ENCODE measurements around the gene MT1H. TPM values are rescaled to one million over a fixed set of nuclear protein-coding genes. Genes with fewer than 3 reads are reported as not detected.

MT1H gene
- total and polyA plus RNA-seq, 3 donors from 2014 or later = not detected

DNA sequence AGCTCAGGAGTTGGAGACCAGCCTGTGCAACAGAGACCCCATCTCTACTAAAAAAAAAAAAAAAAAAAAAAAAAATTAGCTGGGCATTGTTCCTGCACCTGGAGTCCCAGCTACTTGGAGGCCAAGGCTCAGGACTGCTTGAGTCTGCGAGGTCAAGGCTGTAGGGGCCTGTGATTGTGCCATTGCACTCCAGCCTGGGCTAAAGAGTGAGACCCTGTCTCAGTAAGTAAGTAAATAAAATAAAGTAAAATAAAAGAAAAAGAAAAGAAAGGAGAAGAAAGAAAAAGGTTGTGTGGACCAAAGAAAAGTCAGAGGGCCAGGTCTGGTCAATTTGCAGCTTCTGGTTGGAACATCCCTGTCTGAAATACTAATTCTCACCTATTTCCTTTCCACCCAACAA is 31.0 kb downstream of the MT1H start:
- 92% methylated on average over 1 of the region's 1 CpG for WGBS, 2 donors

DNA sequence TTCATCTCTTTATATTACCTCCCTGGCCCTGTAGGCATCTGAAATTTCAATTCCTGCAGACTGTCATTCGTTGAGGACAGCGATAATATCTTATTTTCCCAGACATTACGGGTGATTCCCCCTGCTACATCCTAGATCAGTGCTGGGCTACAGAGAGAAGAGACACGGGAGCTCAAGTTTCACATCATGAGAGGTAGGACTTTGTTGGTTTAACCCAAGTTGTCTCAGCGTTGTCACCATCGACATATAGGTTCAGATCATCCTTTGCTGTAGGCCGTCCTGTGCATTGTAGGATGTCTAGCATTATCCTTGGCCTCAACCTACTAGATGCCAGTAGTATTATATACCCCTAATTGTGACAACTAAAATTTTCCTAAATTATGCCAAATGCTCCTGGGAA is 31.9 kb downstream of the MT1H start:
- Histone ChIP-seq H3K27ac (no peak overlapping the region), H3K27me3 (no peaks in the 10 kb centered on the region), H3K9me3 (no peaks in the 10 kb centered on the region), H3K36me3 (ENCODE audit: low read depth, missing control alignments) (no peaks in the 10 kb centered on the region), H3K4me1 (no peaks in the 10 kb centered on the region), H3K4me3 (no peak overlapping the region)
- DNase-seq = no peak
- no peak for TF ChIP-seq POLR2A (IDR thresholded peaks at IDR 0.05)
- TF ChIP-seq, protein P1, sequence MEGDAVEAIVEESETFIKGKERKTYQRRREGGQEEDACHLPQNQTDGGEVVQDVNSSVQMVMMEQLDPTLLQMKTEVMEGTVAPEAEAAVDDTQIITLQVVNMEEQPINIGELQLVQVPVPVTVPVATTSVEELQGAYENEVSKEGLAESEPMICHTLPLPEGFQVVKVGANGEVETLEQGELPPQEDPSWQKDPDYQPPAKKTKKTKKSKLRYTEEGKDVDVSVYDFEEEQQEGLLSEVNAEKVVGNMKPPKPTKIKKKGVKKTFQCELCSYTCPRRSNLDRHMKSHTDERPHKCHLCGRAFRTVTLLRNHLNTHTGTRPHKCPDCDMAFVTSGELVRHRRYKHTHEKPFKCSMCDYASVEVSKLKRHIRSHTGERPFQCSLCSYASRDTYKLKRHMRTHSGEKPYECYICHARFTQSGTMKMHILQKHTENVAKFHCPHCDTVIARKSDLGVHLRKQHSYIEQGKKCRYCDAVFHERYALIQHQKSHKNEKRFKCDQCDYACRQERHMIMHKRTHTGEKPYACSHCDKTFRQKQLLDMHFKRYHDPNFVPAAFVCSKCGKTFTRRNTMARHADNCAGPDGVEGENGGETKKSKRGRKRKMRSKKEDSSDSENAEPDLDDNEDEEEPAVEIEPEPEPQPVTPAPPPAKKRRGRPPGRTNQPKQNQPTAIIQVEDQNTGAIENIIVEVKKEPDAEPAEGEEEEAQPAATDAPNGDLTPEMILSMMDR (IDR thresholded peaks at IDR 0.05) = no peak
- intact Hi-C loops (cut with DNase I; ENCODE audit: low total_unique reads) = loop anchor here (10.0 kb wide), 1 partner anchor 117 kb away; the partner anchor contains the start of gene MT3
- 90 to 92% methylated on average over 7 of the region's 7 CpGs for WGBS, 2 donors

More for the DNA sequence above, 31.0 kb downstream of the MT1H start:
- Histone ChIP-seq H3K36me3 (ENCODE audit: low read depth, missing control alignments) (no peaks in the 10 kb centered on the region), H3K4me1 (no peaks in the 10 kb centered on the region), H3K4me3 (no peak overlapping the region), H3K9me3 (no peaks in the 10 kb centered on the region), H3K27ac (no peak overlapping the region), H3K27me3 (no peaks in the 10 kb centered on the region)
- DNase-seq = no peak
- TF ChIP-seq POLR2A (IDR thresholded peaks at IDR 0.05) = no peak
- TF ChIP-seq, protein P1 (IDR thresholded peaks at IDR 0.05) = no peak
- intact Hi-C loops (cut with DNase I; ENCODE audit: low total_unique reads) = loop anchor here (10.0 kb wide), 1 partner anchor 116 kb away; the partner anchor contains the start of gene MT3

DNA sequence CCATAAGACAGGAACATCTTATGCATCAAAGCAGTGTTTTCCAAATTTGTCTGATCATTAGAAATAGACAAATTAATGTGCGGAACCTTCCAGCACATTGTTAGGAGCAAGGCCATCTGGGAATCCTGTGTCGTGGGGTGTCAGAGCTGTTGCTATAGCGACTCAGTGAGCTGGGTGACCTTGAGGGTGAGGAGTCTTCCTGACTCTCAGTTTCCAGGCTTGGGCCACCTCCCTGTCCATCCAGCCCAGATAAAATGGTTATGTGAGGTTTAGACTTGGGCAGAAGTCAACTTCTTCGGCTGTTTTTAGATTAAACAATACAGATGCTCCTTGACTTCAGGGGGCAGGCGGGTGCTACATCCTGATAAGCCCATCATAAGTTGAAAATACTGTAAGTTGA is 33.2 kb downstream of the MT1H start:
- Histone ChIP-seq H3K36me3 (ENCODE audit: low read depth, missing control alignments) (no peaks in the 10 kb centered on the region), H3K4me1 (no peaks in the 10 kb centered on the region), H3K27ac (no peak overlapping the region), H3K9me3 (no peaks in the 10 kb centered on the region), H3K4me3 (no peak overlapping the region), H3K27me3 (no peaks in the 10 kb centered on the region)
- TF ChIP-seq POLR2A (IDR thresholded peaks at IDR 0.05) = no peak
- TF ChIP-seq, protein P1 (IDR thresholded peaks at IDR 0.05) = no peak
- no peak for DNase-seq
- intact Hi-C loops (cut with DNase I; ENCODE audit: low total_unique reads) = loop anchor here (10.0 kb wide), 1 partner anchor 118 kb away; the partner anchor contains the start of gene MT3
- 67 to 74% methylated on average over 5 of the region's 5 CpGs for WGBS, 2 donors

DNA sequence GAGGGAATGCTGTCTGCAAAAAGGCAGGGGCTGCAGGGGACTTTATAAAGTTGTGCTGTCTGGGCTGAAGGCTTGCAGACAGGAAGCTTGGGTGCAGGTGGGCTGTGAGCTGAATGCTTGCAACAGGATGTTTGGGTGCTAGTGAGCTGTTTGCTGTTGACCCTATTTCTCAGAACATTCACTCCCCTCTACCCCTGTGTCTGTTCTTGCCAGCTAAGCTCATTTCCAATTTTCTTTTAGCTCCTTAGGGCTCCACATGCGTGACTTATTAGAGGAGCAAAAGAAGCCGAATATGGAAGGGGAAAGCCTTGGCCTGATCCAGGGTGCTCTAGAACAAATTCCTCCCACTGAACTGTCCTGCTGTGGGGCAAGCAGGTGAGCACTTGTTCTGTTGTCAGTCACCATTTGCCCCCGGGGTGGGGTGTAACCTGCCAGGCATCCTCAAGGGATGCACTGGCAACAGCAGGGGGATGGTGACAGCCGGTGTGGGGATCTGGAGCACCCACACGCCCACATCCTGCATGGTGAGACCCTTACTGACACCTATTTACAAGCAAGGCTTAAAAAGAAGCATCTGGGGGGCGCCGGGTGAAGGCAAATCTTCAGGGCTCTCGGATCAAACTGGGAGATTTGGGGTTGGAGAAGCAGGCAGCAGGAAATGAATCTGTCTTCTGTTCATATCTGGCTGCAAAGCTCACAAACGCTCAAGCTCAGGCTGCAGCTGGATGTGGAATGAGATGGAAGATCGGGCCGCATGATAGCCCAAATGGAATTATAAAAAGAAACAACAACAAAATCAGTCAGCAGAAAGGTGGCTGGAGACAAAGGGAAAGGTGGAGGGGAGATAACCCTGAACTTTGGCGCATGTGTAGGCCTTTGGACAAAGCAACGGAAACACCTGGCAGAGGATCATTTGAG is 39.2 kb downstream of the MT1H start:
- H3K4me1 ChIP-seq = no peaks in the 10 kb centered on the region
- no peak for TF ChIP-seq POLR2A (IDR thresholded peaks at IDR 0.05)
- TF ChIP-seq, protein P1 (IDR thresholded peaks at IDR 0.05) = no peak
- intact Hi-C loops (cut with DNase I; ENCODE audit: low total_unique reads) = loop anchor here (10.0 kb wide), 1 partner anchor 124 kb away; the partner anchor contains the start of gene MT3
- no peaks in the 10 kb centered on the region for H3K9me3 ChIP-seq
- no peak for DNase-seq
- 75% methylated on average over 13 of the region's 13 CpGs for WGBS, 2 donors
- no peak overlapping the region for H3K4me3 ChIP-seq
- no peaks in the 10 kb centered on the region for H3K27me3 ChIP-seq
- H3K36me3 ChIP-seq (ENCODE audit: low read depth, missing control alignments) = no peaks in the 10 kb centered on the region
- H3K27ac ChIP-seq = no peak overlapping the region

Data from testis (tissue), 3 donors.